Heart left ventricle (tissue), 13 donors: ENCODE measurements around the gene ANKRD28.

ENCODE experiments used
- CTCF ChIP-seq, 12 donors: fragments of 200-600 bp; sonication (generic) in 4 of 12; IDR thresholded peaks; one replicate each; pipeline versions ENCODE4 v1.5.0 to v1.8.0; 2018 to 2022; ENCODE audit warnings: antibody characterized with exemption in 12 of 12, mild to moderate bottlenecking in 5 of 12
- POLR2A ChIP-seq, 2 donors: fragments of 450-650 bp; IDR thresholded peaks; one replicate each; pipeline ENCODE4 v1.6.1; 2017; ENCODE audit warnings: antibody characterized with exemption in 2 of 2, mild to moderate bottlenecking in 2 of 2, moderate library complexity in 2 of 2
- donor health status: ischemic (EF 13 %, LVEDD 7.1; RV severe dilation, severe dysfunction).
- donor health status: DM: no; HTN: yes; CAD: no.
- donor health status: DM: no; HTN: no; CAD: no.
- donor health status: ischemic (EF 25% LVEDD 6.9; RV normal size, moderate dysfunction).
- donor health status: ischemic (EF 25% LVEDD 5.7; RV mildly dilated, moderate dysfunction).
- donor health status: ischemic (EF 35%, LVEDD 5.7; RV mildly dilated, moderate dysfunction).
- donor health status: nonischemic (EF 11% LVEDD 7.7; RV severe dilation, severe dysfunction).
- donor health status: DM: yes; HTN: yes; CAD: no.
- donor health status: PGD.
- donor health status: ischemic (EF 29% LVEDD 5.4; RV normal size, mild dysfunction).
- donor health status: nonischemic (EF 23%, LVEDD 6.1; RV moderate dilation, normal function).

GRCh38 chr3:15796331-15796730, 1.4 kb downstream of the ANKRD28 start:
- TF ChIP-seq CTCF (IDR thresholded peaks at IDR 0.05) (no peak), POLR2A (IDR thresholded peaks at IDR 0.05) (no peak)
